Measurements from ENCODE around the gene CUL2.
"Not testable (repeated sequence)": the region's sequence is repeated elsewhere in the genome, so short reads cannot be mapped to it uniquely, and the experiment has no call there.

DNA sequence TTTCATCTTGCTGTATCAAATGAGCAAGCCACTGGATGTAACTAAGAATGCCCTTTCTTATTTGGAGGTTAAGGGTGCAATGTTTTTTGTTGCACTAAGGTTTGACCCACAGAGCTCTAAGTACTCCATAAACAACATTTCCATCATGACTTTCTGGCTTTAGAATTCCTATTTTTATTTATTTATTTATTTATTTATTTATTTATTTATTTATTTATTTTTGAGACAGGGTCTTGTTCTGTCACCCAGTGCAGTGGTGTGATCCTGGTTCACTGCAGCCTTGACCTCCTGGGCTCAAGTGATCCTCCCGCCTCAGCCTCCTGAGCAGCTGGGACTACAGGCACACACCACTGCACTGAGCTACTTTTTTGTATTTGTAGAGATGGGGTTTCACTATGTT, 9.9 kb downstream of the CUL2 start:
- not testable (repeated sequence) for TF ChIP-seq POLR2A (IDR thresholded peaks at IDR 0.05)
- TF ChIP-seq, protein P1, sequence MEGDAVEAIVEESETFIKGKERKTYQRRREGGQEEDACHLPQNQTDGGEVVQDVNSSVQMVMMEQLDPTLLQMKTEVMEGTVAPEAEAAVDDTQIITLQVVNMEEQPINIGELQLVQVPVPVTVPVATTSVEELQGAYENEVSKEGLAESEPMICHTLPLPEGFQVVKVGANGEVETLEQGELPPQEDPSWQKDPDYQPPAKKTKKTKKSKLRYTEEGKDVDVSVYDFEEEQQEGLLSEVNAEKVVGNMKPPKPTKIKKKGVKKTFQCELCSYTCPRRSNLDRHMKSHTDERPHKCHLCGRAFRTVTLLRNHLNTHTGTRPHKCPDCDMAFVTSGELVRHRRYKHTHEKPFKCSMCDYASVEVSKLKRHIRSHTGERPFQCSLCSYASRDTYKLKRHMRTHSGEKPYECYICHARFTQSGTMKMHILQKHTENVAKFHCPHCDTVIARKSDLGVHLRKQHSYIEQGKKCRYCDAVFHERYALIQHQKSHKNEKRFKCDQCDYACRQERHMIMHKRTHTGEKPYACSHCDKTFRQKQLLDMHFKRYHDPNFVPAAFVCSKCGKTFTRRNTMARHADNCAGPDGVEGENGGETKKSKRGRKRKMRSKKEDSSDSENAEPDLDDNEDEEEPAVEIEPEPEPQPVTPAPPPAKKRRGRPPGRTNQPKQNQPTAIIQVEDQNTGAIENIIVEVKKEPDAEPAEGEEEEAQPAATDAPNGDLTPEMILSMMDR (IDR thresholded peaks at IDR 0.05) = not testable (repeated sequence)
